Mesendoderm (in vitro differentiated cells): ENCODE measurements around the gene SFXN2.

Experiments used
- DNase-seq: peaks from one replicate; pipeline ENCODE4 v3.0.0; 2013
- H2AK5ac ChIP-seq: 2 replicates; pipeline ENCODE4 v1.6.1; 2013; ENCODE audit warnings: low read length, inconsistent platforms
- H2BK120ac ChIP-seq: 2 replicates; pipeline ENCODE4 v1.6.1; 2013; ENCODE audit warnings: low read depth, mild to moderate bottlenecking, low read length, moderate library complexity, mixed read lengths
- H2BK15ac ChIP-seq: replicated peaks from 2 replicates; pipeline ENCODE4 v1.6.1; 2013; ENCODE audit warnings: low read depth, mild to moderate bottlenecking, moderate library complexity
- H2BK5ac ChIP-seq: 2 replicates; pipeline ENCODE4 v1.6.1; 2013; ENCODE audit warnings: low read length, inconsistent platforms
- H3K18ac ChIP-seq: 2 replicates; pipeline ENCODE4 v1.6.1; 2013; ENCODE audit warnings: mild to moderate bottlenecking, low read length, mixed read lengths
- H3K23ac ChIP-seq: one replicate; pipeline ENCODE4 v1.6.1; 2013; ENCODE audit warnings: low read length
- H3K27ac ChIP-seq: 2 replicates; pipeline ENCODE4 v1.5.1; 2013; ENCODE audit warnings: low read depth, mild to moderate bottlenecking, inconsistent platforms, low read length, moderate library complexity
- H3K27me3 ChIP-seq: 2 replicates; pipeline ENCODE4 v1.6.1; 2013; ENCODE audit warnings: low read length, control low read depth, mild to moderate bottlenecking, inconsistent platforms; ENCODE audit not compliant: insufficient read depth, poor library complexity
- H3K36me3 ChIP-seq: 2 replicates; pipeline ENCODE4 v1.6.1; 2013; ENCODE audit warnings: low read length, inconsistent platforms; ENCODE audit not compliant: control insufficient read depth, insufficient read depth
- H3K4ac ChIP-seq: one replicate; pipeline ENCODE4 v1.6.1; 2013; ENCODE audit warnings: low read depth, mild to moderate bottlenecking, low read length, moderate library complexity
- H3K4me1 ChIP-seq: 2 replicates; pipeline ENCODE4 v1.6.1; 2013; ENCODE audit warnings: low read depth, low read length, inconsistent platforms; ENCODE audit not compliant: control insufficient read depth
- H3K4me2 ChIP-seq: 2 replicates; pipeline ENCODE4 v1.6.1; 2013; ENCODE audit warnings: low read length
- H3K4me3 ChIP-seq: 2 replicates; pipeline ENCODE4 v1.5.1; 2013; ENCODE audit warnings: mild to moderate bottlenecking, low read length
- H3K56ac ChIP-seq: one replicate; pipeline ENCODE4 v1.6.1; 2013; ENCODE audit warnings: low read length
- H3K79me1 ChIP-seq: 2 replicates; pipeline ENCODE4 v1.6.1; 2013; ENCODE audit warnings: low read length, inconsistent platforms
- H3K79me2 ChIP-seq: 2 replicates; pipeline ENCODE4 v1.6.1; 2013; ENCODE audit warnings: mild to moderate bottlenecking, low read length; ENCODE audit not compliant: control insufficient read depth, insufficient read depth
- H3K9ac ChIP-seq: 2 replicates; pipeline ENCODE4 v1.6.1; 2013; ENCODE audit warnings: low read length, inconsistent platforms
- H4K5ac ChIP-seq: one replicate; pipeline ENCODE4 v1.6.1; 2013; ENCODE audit warnings: low read length
- H4K8ac ChIP-seq: one replicate; pipeline ENCODE4 v1.6.1; 2013; ENCODE audit warnings: low read depth, mild to moderate bottlenecking, control low read depth, low read length, moderate library complexity
- WGBS: extraction: QIAGEN DNeasy Blood & Tissue Kit; methylation state at CpG from one replicate; pipeline ENCODE4 v1.1.7; 2013; ENCODE audit warnings: low lambda C conversion rate, missing lambda C conversion rate; ENCODE audit not compliant: insufficient coverage; ENCODE audit errors: extremely low coverage; 5-methylcytosine and 5-hydroxymethylcytosine counted together

Gene SFXN2

DNA sequence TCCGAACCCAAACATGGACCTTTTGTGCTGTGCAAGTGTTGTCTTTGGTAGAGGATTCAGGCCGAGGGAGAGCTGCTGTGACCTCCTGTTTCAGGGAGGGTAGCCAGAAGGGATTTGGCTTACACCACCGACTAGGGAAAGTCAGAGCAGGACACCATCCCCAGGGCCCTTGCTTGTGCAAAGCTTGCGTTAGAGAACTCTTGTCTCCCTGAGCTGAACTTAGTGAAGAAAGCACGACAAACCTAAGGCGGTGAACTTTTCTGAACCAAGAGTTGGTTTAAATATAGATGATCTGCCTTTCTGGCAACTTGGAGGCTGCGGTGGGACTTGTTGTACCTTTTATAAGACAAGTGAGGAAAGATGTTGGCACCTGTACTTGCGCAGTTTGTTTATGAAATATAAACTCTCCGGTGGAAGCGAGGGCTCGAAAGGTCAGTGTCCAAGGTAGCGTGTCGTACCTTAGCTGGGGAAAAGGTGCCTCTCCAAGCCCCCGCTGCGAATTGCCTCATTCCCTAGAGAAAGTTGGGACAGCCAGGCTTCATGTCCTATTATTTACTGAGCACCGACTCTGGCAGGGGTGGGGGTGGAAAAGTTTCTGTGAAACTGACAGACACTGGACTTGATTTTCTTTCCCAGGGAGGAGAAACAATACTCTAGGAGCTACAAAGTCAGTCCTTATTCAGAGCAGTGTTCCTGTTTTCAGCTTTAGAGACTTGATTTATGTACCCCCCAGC lies 60.9 kb downstream of the SFXN2 start:
- WGBS, result no CpG with 5 or more reads among the region's 16 CpGs

DNA sequence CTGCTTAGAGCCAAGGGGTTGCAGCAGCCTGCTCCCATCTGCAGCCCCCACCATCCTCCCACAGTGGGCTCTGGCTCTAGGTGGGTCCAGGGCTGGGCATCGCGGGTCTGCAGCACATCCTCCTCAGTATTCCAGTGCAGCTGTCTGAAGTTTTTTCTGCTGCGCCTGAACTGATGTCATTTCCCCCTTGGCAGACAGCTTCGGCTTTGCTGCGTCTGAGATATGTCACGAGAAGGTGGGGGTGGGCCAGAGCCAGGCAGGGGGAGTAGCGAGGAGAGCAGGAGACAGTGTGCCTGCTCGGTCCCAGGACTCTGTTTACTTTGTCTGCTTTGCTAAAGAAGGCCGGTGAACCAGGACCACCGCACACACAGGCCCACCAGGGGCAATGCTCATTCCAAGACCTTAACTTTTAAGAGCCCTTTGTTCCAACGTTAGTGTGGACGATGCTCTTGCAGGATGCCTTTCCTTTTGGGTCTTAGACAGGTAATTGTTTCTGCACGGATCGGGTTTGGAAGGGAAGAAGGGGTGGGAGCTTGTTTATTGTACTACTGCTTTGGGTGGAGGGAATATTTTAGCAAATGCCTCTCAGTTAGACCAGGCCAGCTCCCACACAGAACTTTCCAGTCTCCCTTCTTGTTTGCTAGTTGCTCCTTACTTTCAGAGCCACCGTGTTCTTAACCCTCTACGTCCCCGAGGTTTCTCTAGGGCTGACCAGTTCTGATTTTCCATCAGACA lies 61.7 kb downstream of the SFXN2 start:
- Histone ChIP-seq H3K4me2 (peak overlapping the region; percentile 23), H3K4me1 (peaks cover 26% of the 10 kb centered on the region), H2BK15ac (no peak overlapping the region), H2BK5ac (peak overlapping the region; percentile 63), H3K79me1 (peaks cover 18% of the 10 kb centered on the region), H3K4me3 (no peak overlapping the region), H3K56ac (peak overlapping the region; percentile 75), H3K9ac (peak overlapping the region; percentile 43), H2BK120ac (no peak overlapping the region), H3K23ac (peak overlapping the region; percentile 55), H3K4ac (peak overlapping the region; percentile 24), H3K27me3 (no peaks in the 10 kb centered on the region), H2AK5ac (peak overlapping the region; percentile 76), H3K79me2 (no peaks in the 10 kb centered on the region), H3K18ac (peak overlapping the region; percentile 75), H4K8ac (no peak overlapping the region), H3K36me3 (no peaks in the 10 kb centered on the region), H3K27ac (peak overlapping the region; percentile 88), H4K5ac (no peak overlapping the region)
- peak; percentile 82 for DNase-seq
- WGBS, result no CpG with 5 or more reads among the region's 17 CpGs

More for the DNA sequence above, 60.9 kb downstream of the SFXN2 start:
- H3K79me2 ChIP-seq, result no peaks in the 10 kb centered on the region
- peaks cover 14% of the 10 kb centered on the region for H3K79me1 ChIP-seq
- peak overlapping the region; percentile 63 for H2BK5ac ChIP-seq
- H3K23ac ChIP-seq, result no peak overlapping the region
- no peak overlapping the region for H3K4ac ChIP-seq
- peak overlapping the region; percentile 75 for H3K56ac ChIP-seq
- H3K4me3 ChIP-seq, result no peak overlapping the region
- DNase-seq, result no peak
- no peak overlapping the region for H4K5ac ChIP-seq
- H3K4me2 ChIP-seq, result no peak overlapping the region
- H3K4me1 ChIP-seq, result peaks cover 23% of the 10 kb centered on the region
- H3K9ac ChIP-seq, result peak overlapping the region; percentile 32
- peak overlapping the region; percentile 76 for H2AK5ac ChIP-seq
- H3K27me3 ChIP-seq, result no peaks in the 10 kb centered on the region
- H3K27ac ChIP-seq, result peak overlapping the region; percentile 88
- H2BK120ac ChIP-seq, result no peak overlapping the region
- H3K18ac ChIP-seq, result peak overlapping the region; percentile 33
- H4K8ac ChIP-seq, result no peak overlapping the region
- no peaks in the 10 kb centered on the region for H3K36me3 ChIP-seq
- no peak overlapping the region for H2BK15ac ChIP-seq

DNA sequence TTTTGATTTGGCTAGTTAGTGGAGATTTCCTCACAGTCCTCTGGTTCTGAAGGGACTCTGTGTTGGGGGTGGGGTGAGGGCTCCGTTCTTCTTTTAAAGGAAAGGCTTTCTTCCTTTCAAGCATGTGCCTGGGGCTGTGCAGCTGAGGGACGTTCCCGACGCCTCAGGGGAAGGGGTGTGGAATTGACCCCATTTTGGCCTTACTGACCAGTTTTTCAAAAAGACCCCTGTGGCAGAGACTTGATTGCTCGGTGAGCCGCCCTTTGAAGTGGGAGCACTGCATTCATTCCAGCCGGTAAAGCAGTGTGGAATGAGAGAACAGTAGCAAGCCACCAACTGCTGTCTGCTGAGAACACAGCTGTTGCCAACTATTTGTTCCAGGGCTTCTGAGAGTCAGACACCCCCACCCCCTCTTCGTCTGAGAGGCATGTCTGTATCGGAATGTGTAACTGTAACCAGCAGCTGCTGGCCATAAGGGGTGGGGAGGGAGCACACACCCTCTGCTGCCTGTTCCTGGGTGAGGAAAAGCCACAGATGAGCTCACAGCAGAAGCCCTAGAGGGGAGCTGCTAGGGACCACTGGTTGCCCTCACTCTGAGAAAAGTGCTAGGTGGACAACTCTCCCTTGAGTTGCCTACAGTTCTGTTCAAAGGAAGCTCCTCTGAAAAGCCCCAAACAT lies 62.5 kb downstream of the SFXN2 start:
- Histone ChIP-seq H3K4me2 (peak overlapping the region; percentile 14), H3K79me2 (no peaks in the 10 kb centered on the region), H3K56ac (peak overlapping the region; percentile 75), H3K9ac (peak overlapping the region; percentile 43), H2AK5ac (peak overlapping the region; percentile 67), H2BK5ac (peak overlapping the region; percentile 18), H3K4me3 (no peak overlapping the region), H3K27ac (peak overlapping the region; percentile 88), H2BK120ac (no peak overlapping the region), H4K8ac (no peak overlapping the region), H2BK15ac (no peak overlapping the region), H3K27me3 (no peaks in the 10 kb centered on the region), H4K5ac (no peak overlapping the region), H3K79me1 (peaks cover 18% of the 10 kb centered on the region), H3K36me3 (no peaks in the 10 kb centered on the region), H3K23ac (no peak overlapping the region), H3K4ac (peak overlapping the region; percentile 24), H3K4me1 (peaks cover 30% of the 10 kb centered on the region), H3K18ac (peak overlapping the region; percentile 75)
- no CpG with 5 or more reads among the region's 9 CpGs for WGBS
- peak; percentile 98 for DNase-seq

DNA sequence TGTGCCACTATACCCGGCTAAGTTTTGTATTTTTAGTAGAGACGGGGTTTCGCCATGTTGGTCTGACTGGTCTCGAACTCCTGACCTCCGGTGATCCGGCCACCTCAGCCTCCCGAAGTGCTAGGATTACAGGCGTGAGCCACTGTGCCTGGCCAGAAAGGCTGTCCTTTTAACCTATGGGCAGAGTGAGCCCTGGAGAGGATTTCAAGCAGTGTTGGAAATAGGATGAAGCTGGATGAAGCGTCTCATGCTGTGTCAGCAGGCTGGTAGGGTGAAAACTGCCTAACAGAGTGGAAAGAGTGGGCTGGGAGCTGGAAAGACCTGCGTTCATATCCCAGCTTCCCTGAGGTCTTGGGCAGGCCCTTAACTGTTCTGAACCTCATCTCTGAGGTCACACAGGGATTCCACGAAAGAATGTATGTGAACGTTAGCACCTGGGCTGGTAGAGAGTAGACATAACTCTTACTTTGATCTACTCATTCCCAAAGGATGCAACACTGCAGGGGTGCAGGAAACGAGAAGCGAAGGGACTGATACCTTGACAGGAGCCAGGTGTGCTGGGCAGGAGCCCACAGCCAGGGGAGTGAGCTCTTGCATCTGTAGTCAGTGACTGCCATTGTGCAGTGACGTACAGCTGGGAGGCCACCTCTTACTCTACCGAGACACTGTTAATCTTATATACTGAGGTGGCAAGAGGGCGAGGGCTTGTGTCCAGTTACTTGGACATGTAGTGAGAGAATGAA lies 63.4 kb downstream of the SFXN2 start:
- Histone ChIP-seq H3K4me1 (peaks cover 34% of the 10 kb centered on the region), H3K18ac (peak overlapping the region; percentile 24), H3K36me3 (no peaks in the 10 kb centered on the region), H3K56ac (peak overlapping the region; percentile 51), H3K27ac (no peak overlapping the region), H3K4ac (peak overlapping the region; percentile 44), H3K27me3 (no peaks in the 10 kb centered on the region), H3K79me1 (peaks cover 18% of the 10 kb centered on the region), H3K4me2 (no peak overlapping the region), H3K9ac (no peak overlapping the region), H2BK15ac (no peak overlapping the region), H3K4me3 (no peak overlapping the region), H2BK120ac (no peak overlapping the region), H2BK5ac (peak overlapping the region; percentile 27), H3K23ac (peak overlapping the region; percentile 15), H3K79me2 (no peaks in the 10 kb centered on the region), H2AK5ac (peak overlapping the region; percentile 10), H4K5ac (no peak overlapping the region), H4K8ac (no peak overlapping the region)
- no CpG with 5 or more reads among the region's 17 CpGs for WGBS
- peak; percentile 59 for DNase-seq

DNA sequence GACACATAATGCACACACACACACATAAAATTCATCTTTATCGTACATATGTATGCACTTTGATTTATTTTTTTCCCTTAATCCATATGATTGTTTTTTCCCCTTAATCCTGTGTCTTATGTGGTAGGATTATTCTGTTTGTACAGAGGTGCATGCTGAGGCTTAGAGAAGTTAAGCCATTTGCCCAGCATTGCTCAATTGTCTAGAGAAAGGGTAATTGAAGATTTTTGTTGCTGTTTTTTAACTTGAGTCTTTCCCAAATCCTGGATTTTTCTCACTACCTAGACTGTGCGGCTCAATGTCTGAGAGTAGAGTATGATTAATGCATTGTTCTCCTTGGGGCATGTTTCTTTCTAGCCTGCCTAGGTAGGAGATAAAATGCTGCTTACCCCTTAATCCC lies 64.3 kb downstream of the SFXN2 start:
- Histone ChIP-seq H3K27ac (no peak overlapping the region), H3K36me3 (no peaks in the 10 kb centered on the region), H3K4me2 (no peak overlapping the region), H4K8ac (no peak overlapping the region), H3K4me1 (peaks cover 35% of the 10 kb centered on the region), H2BK15ac (no peak overlapping the region), H3K18ac (no peak overlapping the region), H3K27me3 (no peaks in the 10 kb centered on the region), H4K5ac (no peak overlapping the region), H3K4ac (no peak overlapping the region), H3K23ac (no peak overlapping the region), H2BK5ac (no peak overlapping the region), H2AK5ac (no peak overlapping the region), H3K79me1 (peaks cover 17% of the 10 kb centered on the region), H3K79me2 (no peaks in the 10 kb centered on the region), H3K56ac (no peak overlapping the region), H3K9ac (no peak overlapping the region), H2BK120ac (no peak overlapping the region), H3K4me3 (no peak overlapping the region)
- no CpG with 5 or more reads among the region's 2 CpGs for WGBS
- DNase-seq, result no peak
